Neuron (in vitro differentiated cells): Measurements from ENCODE around the gene DHRSX.
"Not testable (repeated sequence)": the region's sequence is repeated elsewhere in the genome, so short reads cannot be mapped to it uniquely, and the experiment has no call there.

Experiments
- H2AFZ ChIP-seq: one replicate; pipeline ENCODE4 v1.6.1; 2013; ENCODE audit warnings: low read depth, mild to moderate bottlenecking, inconsistent platforms, low read length, moderate library complexity
- H3K27me3 ChIP-seq: one replicate; pipeline ENCODE4 v1.6.1; 2013; ENCODE audit warnings: low read length; ENCODE audit not compliant: insufficient read depth
- H3K36me3 ChIP-seq: one replicate; pipeline ENCODE4 v1.6.1; 2013; ENCODE audit warnings: low read length; ENCODE audit not compliant: insufficient read depth
- H3K4me1 ChIP-seq: one replicate; pipeline ENCODE4 v1.6.1; 2013; ENCODE audit warnings: low read length; ENCODE audit not compliant: insufficient read depth
- H3K4me3 ChIP-seq: 2 replicates; pipeline ENCODE4 v1.5.1; 2013; ENCODE audit warnings: mild to moderate bottlenecking, low read length, moderate library complexity
- H3K9me3 ChIP-seq: one replicate; pipeline ENCODE4 v1.6.1; 2013; ENCODE audit warnings: low read length

Gene DHRSX

GRCh38 chrX:2512501-2512900, 11.7 kb upstream of the DHRSX start:
- Histone ChIP-seq H3K27me3 (no peaks in the 10 kb centered on the region), H3K4me1 (peaks cover 5% of the 10 kb centered on the region), H3K9me3 (peaks cover 4% of the 10 kb centered on the region), H3K36me3 (no peaks in the 10 kb centered on the region), H2AFZ (no peak overlapping the region), H3K4me3 (no peak overlapping the region)

- Histone ChIP-seq H3K36me3 (no peaks in the 10 kb centered on the region), H3K4me1 (no peaks in the 10 kb centered on the region), H3K4me3 (no peak overlapping the region), H3K27me3 (no peaks in the 10 kb centered on the region), H2AFZ (no peak overlapping the region), H3K9me3 (peaks cover 4% of the 10 kb centered on the region)
Observed at GRCh38 chrX:2511326-2511725, 10.6 kb upstream of the DHRSX start.

- Histone ChIP-seq H3K27me3 (no peaks in the 10 kb centered on the region), H2AFZ (no peak overlapping the region), H3K36me3 (no peaks in the 10 kb centered on the region)
Observed at GRCh38 chrX:2508648-2509335, 8.0 kb upstream of the DHRSX start.

GRCh38 chrX:2507904-2508627, 7.3 kb upstream of the DHRSX start:
- H3K4me1 ChIP-seq, result no peaks in the 10 kb centered on the region
- no peak overlapping the region for H3K4me3 ChIP-seq
- H3K27me3 ChIP-seq, result no peaks in the 10 kb centered on the region
- no peak overlapping the region for H2AFZ ChIP-seq
- H3K9me3 ChIP-seq, result peaks cover 4% of the 10 kb centered on the region
- H3K36me3 ChIP-seq, result no peaks in the 10 kb centered on the region

More at GRCh38 chrX:2508648-2509335, 8.0 kb upstream of the DHRSX start:
- Histone ChIP-seq H3K4me1 (no peaks in the 10 kb centered on the region), H3K9me3 (peaks cover 4% of the 10 kb centered on the region), H3K4me3 (no peak overlapping the region)

- Histone ChIP-seq H3K4me1 (no peaks in the 10 kb centered on the region), H3K9me3 (peaks cover 4% of the 10 kb centered on the region), H3K4me3 (no peak overlapping the region), H2AFZ (no peak overlapping the region), H3K27me3 (no peaks in the 10 kb centered on the region), H3K36me3 (no peaks in the 10 kb centered on the region)
Observed at GRCh38 chrX:2507196-2507595, 6.4 kb upstream of the DHRSX start.

GRCh38 chrX:2505341-2505740, 4.6 kb upstream of the DHRSX start:
- not testable (repeated sequence) for H3K9me3 ChIP-seq, H2AFZ ChIP-seq, H3K4me3 ChIP-seq, H3K36me3 ChIP-seq, H3K27me3 ChIP-seq, H3K4me1 ChIP-seq

GRCh38 chrX:2504706-2505332, 4.0 kb upstream of the DHRSX start:
- H2AFZ ChIP-seq, result no peak overlapping the region
- H3K27me3 ChIP-seq, result no peaks in the 10 kb centered on the region
- no peak overlapping the region for H3K4me3 ChIP-seq
- peaks cover 3% of the 10 kb centered on the region for H3K4me1 ChIP-seq
- no peaks in the 10 kb centered on the region for H3K9me3 ChIP-seq
- no peaks in the 10 kb centered on the region for H3K36me3 ChIP-seq

GRCh38 chrX:2503591-2504500, 3.1 kb upstream of the DHRSX start:
- H2AFZ ChIP-seq, result no peak overlapping the region
- no peaks in the 10 kb centered on the region for H3K36me3 ChIP-seq
- no peaks in the 10 kb centered on the region for H3K9me3 ChIP-seq
- H3K4me1 ChIP-seq, result peaks cover 13% of the 10 kb centered on the region
- no peaks in the 10 kb centered on the region for H3K27me3 ChIP-seq
- H3K4me3 ChIP-seq, result no peak overlapping the region

GRCh38 chrX:2502668-2503519, 2.1 kb upstream of the DHRSX start:
- H3K36me3 ChIP-seq, result no peaks in the 10 kb centered on the region
- no peaks in the 10 kb centered on the region for H3K9me3 ChIP-seq

GRCh38 chrX:2502120-2502667, 1.4 kb upstream of the DHRSX start:
- Histone ChIP-seq H3K4me3 (no peak overlapping the region), H3K9me3 (no peaks in the 10 kb centered on the region), H3K4me1 (peaks cover 24% of the 10 kb centered on the region), H2AFZ (no peak overlapping the region), H3K36me3 (peaks cover under 1% of the 10 kb centered on the region), H3K27me3 (no peaks in the 10 kb centered on the region)

More at GRCh38 chrX:2502668-2503519, 2.1 kb upstream of the DHRSX start:
- no peak overlapping the region for H3K4me3 ChIP-seq
- no peak overlapping the region for H2AFZ ChIP-seq
- peaks cover 21% of the 10 kb centered on the region for H3K4me1 ChIP-seq
- H3K27me3 ChIP-seq, result no peaks in the 10 kb centered on the region

GRCh38 chrX:2501559-2502102, 855 bp upstream of the DHRSX start:
- Histone ChIP-seq H3K4me1 (peaks cover 24% of the 10 kb centered on the region), H3K27me3 (no peaks in the 10 kb centered on the region), H3K9me3 (no peaks in the 10 kb centered on the region), H3K4me3 (no peak overlapping the region), H2AFZ (no peak overlapping the region), H3K36me3 (peaks cover 4% of the 10 kb centered on the region)
